ENCODE data around the gene CTIF.
"Not testable (repeated sequence)": the region's sequence is repeated elsewhere in the genome, so short reads cannot be mapped to it uniquely, and the experiment has no call there.

Gene CTIF

DNA sequence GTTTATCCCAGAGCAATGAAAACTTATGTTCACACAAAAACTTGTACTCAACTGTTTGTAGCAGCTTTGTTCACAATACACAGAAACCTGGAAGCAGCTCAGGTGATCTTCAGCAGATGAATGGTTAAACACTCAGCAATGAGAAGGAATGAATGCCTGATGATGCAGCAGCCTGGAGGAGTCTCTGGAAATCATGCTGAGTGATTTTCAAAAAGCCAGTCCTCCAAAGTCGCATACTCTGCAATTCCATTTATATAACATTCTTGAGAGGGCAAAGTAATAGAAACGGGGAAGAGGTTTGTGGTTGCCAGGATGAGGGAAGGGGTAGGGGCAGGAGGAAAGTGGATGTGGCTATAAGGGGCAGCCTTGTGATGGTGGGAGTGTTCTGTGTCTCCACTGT lies 108.1 kb downstream of the CTIF start:
- Histone ChIP-seq H3K36me3 (ENCODE audit: control insufficient read depth, insufficient read depth, low read length) (no peaks in the 10 kb centered on the region), H3K9me3 (ENCODE audit: control insufficient read depth, insufficient read depth, low read length) (no peaks in the 10 kb centered on the region), H3K27ac (ENCODE audit: low read depth, low read length) (no peak overlapping the region), H3K4me3 (ENCODE audit: low read depth, low read length) (no peak overlapping the region), H3K4me1 (ENCODE audit: control insufficient read depth, insufficient read depth, low read length) (peaks cover 6% of the 10 kb centered on the region; the same call in 1 of the 2 replicates), H3K9ac (ENCODE audit: low read depth, low read length) (no peak overlapping the region), H3K27me3 (ENCODE audit: control insufficient read depth, insufficient read depth, low read length) (no peaks in the 10 kb centered on the region)

DNA sequence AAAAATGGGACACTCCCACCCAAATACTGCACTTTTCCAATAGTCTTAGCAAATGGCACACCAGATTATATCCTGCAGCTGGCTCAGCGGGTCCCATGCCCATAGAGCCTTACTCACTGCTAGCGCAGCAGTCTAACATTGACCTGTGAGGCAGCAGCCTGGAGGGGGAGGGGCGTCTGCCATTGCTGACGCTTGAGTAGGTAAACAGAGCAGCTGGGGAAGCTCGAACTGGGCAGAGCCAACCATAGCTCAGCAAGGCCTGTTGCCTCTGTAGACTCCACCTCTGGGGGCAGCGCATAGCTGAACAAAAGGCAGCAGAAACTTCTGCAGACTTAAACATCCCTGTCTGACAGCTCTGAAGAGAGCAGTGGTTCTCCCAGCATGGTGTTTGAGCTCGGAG lies 110.4 kb downstream of the CTIF start:
- Histone ChIP-seq H3K9me3 (ENCODE audit: control insufficient read depth, insufficient read depth, low read length) (no peaks in the 10 kb centered on the region), H3K9ac (ENCODE audit: low read depth, low read length) (no peak overlapping the region), H3K4me1 (ENCODE audit: control insufficient read depth, insufficient read depth, low read length) (peaks cover 6% of the 10 kb centered on the region; the same call in 1 of the 2 replicates), H3K4me3 (ENCODE audit: low read depth, low read length) (no peak overlapping the region), H3K36me3 (ENCODE audit: control insufficient read depth, insufficient read depth, low read length) (no peaks in the 10 kb centered on the region), H3K27me3 (ENCODE audit: control insufficient read depth, insufficient read depth, low read length) (no peaks in the 10 kb centered on the region), H3K27ac (ENCODE audit: low read depth, low read length) (no peak overlapping the region)

GRCh38 chr18:48654591-48654990 lies 115.8 kb downstream of the CTIF start:
- not testable (repeated sequence) for H3K36me3 ChIP-seq (ENCODE audit: control insufficient read depth, insufficient read depth, low read length); H3K9me3 ChIP-seq (ENCODE audit: control insufficient read depth, insufficient read depth, low read length); H3K9ac ChIP-seq (ENCODE audit: low read depth, low read length); H3K27me3 ChIP-seq (ENCODE audit: control insufficient read depth, insufficient read depth, low read length); H3K27ac ChIP-seq (ENCODE audit: low read depth, low read length); H3K4me1 ChIP-seq (ENCODE audit: control insufficient read depth, insufficient read depth, low read length); H3K4me3 ChIP-seq (ENCODE audit: low read depth, low read length)

- Histone ChIP-seq H3K4me3 (ENCODE audit: low read depth, low read length) (no peak overlapping the region), H3K9me3 (ENCODE audit: control insufficient read depth, insufficient read depth, low read length) (0 out of 2 replicates have a peak, but pooled peaks cover 3% of the 10 kb centered on the region), H3K36me3 (ENCODE audit: control insufficient read depth, insufficient read depth, low read length) (no peaks in the 10 kb centered on the region), H3K27me3 (ENCODE audit: control insufficient read depth, insufficient read depth, low read length) (no peaks in the 10 kb centered on the region), H3K27ac (ENCODE audit: low read depth, low read length) (no peak overlapping the region), H3K9ac (ENCODE audit: low read depth, low read length) (no peak overlapping the region), H3K4me1 (ENCODE audit: control insufficient read depth, insufficient read depth, low read length) (no peaks in the 10 kb centered on the region)
Measured at GRCh38 chr18:48655508-48655907, 116.7 kb downstream of the CTIF start.

DNA sequence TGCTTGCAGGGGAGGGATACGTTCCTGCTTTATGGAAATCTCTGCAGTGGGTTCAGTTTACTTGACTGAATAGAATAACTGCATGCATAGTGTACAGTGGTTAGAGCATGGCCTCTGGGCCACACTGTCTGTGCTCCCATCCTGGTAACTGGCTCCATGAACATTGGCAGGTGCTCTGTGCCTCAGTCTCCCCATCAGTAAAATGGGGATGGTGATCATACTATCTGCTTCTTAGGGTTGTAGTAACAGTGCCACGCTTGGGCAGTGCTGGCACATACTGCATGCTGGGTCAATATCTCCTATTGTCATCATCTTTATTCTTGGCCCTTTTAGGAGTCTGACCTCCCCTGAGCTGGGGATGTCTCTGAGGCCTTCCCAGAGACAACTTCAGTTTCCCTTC lies 117.3 kb downstream of the CTIF start:
- H3K27me3 ChIP-seq (ENCODE audit: control insufficient read depth, insufficient read depth, low read length) = no peaks in the 10 kb centered on the region
- H3K4me3 ChIP-seq (ENCODE audit: low read depth, low read length) = no peak overlapping the region
- H3K4me1 ChIP-seq (ENCODE audit: control insufficient read depth, insufficient read depth, low read length) = no peaks in the 10 kb centered on the region
- H3K36me3 ChIP-seq (ENCODE audit: control insufficient read depth, insufficient read depth, low read length) = no peaks in the 10 kb centered on the region
- no peak overlapping the region for H3K9ac ChIP-seq (ENCODE audit: low read depth, low read length)
- 0 out of 2 replicates have a peak, but pooled peaks cover 3% of the 10 kb centered on the region for H3K9me3 ChIP-seq (ENCODE audit: control insufficient read depth, insufficient read depth, low read length)
- H3K27ac ChIP-seq (ENCODE audit: low read depth, low read length) = no peak overlapping the region

- Histone ChIP-seq H3K36me3 (ENCODE audit: control insufficient read depth, insufficient read depth, low read length) (no peaks in the 10 kb centered on the region), H3K4me3 (ENCODE audit: low read depth, low read length) (no peak overlapping the region), H3K4me1 (ENCODE audit: control insufficient read depth, insufficient read depth, low read length) (no peaks in the 10 kb centered on the region), H3K9me3 (ENCODE audit: control insufficient read depth, insufficient read depth, low read length) (0 out of 2 replicates have a peak, but pooled peaks cover 3% of the 10 kb centered on the region), H3K27ac (ENCODE audit: low read depth, low read length) (no peak overlapping the region), H3K27me3 (ENCODE audit: control insufficient read depth, insufficient read depth, low read length) (no peaks in the 10 kb centered on the region), H3K9ac (ENCODE audit: low read depth, low read length) (no peak overlapping the region)
Measured at GRCh38 chr18:48656582-48656981, 117.8 kb downstream of the CTIF start.

- H3K36me3 ChIP-seq (ENCODE audit: control insufficient read depth, insufficient read depth, low read length) = no peaks in the 10 kb centered on the region
- H3K4me1 ChIP-seq (ENCODE audit: control insufficient read depth, insufficient read depth, low read length) = 0 out of 2 replicates have a peak, but pooled peaks cover 2% of the 10 kb centered on the region
- H3K9me3 ChIP-seq (ENCODE audit: control insufficient read depth, insufficient read depth, low read length) = 0 out of 2 replicates have a peak, but pooled peaks cover 3% of the 10 kb centered on the region
- no peak overlapping the region for H3K9ac ChIP-seq (ENCODE audit: low read depth, low read length)
- no peak overlapping the region for H3K4me3 ChIP-seq (ENCODE audit: low read depth, low read length)
- no peak overlapping the region for H3K27ac ChIP-seq (ENCODE audit: low read depth, low read length)
- H3K27me3 ChIP-seq (ENCODE audit: control insufficient read depth, insufficient read depth, low read length) = no peaks in the 10 kb centered on the region
Measured at GRCh38 chr18:48657447-48658120, 118.8 kb downstream of the CTIF start.

- Histone ChIP-seq H3K9ac (ENCODE audit: low read depth, low read length) (no peak overlapping the region), H3K36me3 (ENCODE audit: control insufficient read depth, insufficient read depth, low read length) (no peaks in the 10 kb centered on the region)
Measured at GRCh38 chr18:48658721-48659120, 119.9 kb downstream of the CTIF start.

DNA sequence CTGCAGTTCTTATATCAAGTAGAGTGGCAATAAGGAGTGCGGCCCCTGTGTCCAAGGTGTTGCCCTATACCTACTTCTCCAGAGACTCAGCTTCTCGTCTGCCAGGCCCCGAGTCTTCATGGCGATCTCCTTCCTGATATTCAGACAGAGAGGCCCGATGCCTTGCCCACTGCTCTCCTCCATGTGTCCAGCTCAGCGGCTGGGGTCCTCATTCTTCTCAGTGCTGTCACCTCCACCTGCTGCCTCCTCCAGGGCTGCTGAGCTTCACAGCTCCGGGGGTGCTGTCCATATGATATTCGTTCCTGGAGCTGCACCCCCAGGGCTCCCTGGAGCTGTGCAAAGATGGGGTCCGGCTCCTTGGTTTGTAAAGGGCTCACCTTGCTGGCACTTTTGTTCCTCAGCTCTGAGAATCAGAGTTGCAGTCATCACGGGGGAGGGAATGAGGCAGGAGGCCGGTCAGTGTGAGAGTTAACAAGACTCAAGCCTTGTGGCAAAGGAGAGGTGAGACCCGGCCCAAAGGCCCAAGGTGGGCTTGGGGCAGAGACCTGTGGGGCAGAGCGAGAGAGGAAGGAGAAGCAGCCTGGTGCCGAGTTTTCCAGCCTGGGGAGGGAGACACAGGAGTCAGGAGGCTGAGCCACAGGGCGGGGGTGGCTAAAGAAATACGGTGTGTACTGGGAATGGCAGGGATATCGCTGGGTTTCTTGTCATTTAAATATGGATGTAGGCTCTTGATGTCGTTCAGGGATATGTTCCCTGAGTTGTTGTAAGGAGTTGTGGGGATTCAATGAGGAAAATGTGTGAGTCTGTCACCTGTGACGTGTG lies 120.6 kb downstream of the CTIF start:
- Histone ChIP-seq H3K27ac (ENCODE audit: low read depth, low read length) (no peak overlapping the region), H3K9ac (ENCODE audit: low read depth, low read length) (no peak overlapping the region), H3K36me3 (ENCODE audit: control insufficient read depth, insufficient read depth, low read length) (no peaks in the 10 kb centered on the region), H3K4me1 (ENCODE audit: control insufficient read depth, insufficient read depth, low read length) (0 out of 2 replicates have a peak, but pooled peaks cover 2% of the 10 kb centered on the region), H3K9me3 (ENCODE audit: control insufficient read depth, insufficient read depth, low read length) (0 out of 2 replicates have a peak, but pooled peaks cover 3% of the 10 kb centered on the region), H3K4me3 (ENCODE audit: low read depth, low read length) (no peak overlapping the region), H3K27me3 (ENCODE audit: control insufficient read depth, insufficient read depth, low read length) (no peaks in the 10 kb centered on the region)

More at GRCh38 chr18:48658721-48659120, 119.9 kb downstream of the CTIF start:
- no peak overlapping the region for H3K4me3 ChIP-seq (ENCODE audit: low read depth, low read length)
- no peak overlapping the region for H3K27ac ChIP-seq (ENCODE audit: low read depth, low read length)
- 0 out of 2 replicates have a peak, but pooled peaks cover 3% of the 10 kb centered on the region for H3K9me3 ChIP-seq (ENCODE audit: control insufficient read depth, insufficient read depth, low read length)
- H3K4me1 ChIP-seq (ENCODE audit: control insufficient read depth, insufficient read depth, low read length) = 0 out of 2 replicates have a peak, but pooled peaks cover 2% of the 10 kb centered on the region
- H3K27me3 ChIP-seq (ENCODE audit: control insufficient read depth, insufficient read depth, low read length) = no peaks in the 10 kb centered on the region

- H3K9ac ChIP-seq (ENCODE audit: low read depth, low read length) = no peak overlapping the region
- H3K4me1 ChIP-seq (ENCODE audit: control insufficient read depth, insufficient read depth, low read length) = 0 out of 2 replicates have a peak, but pooled peaks cover 2% of the 10 kb centered on the region
- no peak overlapping the region for H3K27ac ChIP-seq (ENCODE audit: low read depth, low read length)
- H3K27me3 ChIP-seq (ENCODE audit: control insufficient read depth, insufficient read depth, low read length) = no peaks in the 10 kb centered on the region
- 0 out of 2 replicates have a peak, but pooled peaks cover 4% of the 10 kb centered on the region for H3K9me3 ChIP-seq (ENCODE audit: control insufficient read depth, insufficient read depth, low read length)
- H3K36me3 ChIP-seq (ENCODE audit: control insufficient read depth, insufficient read depth, low read length) = peaks cover 3% of the 10 kb centered on the region
- no peak overlapping the region for H3K4me3 ChIP-seq (ENCODE audit: low read depth, low read length)
Measured at GRCh38 chr18:48660346-48661228, 121.8 kb downstream of the CTIF start.
